ENCODE results near the gene ENPP5. TPM values are rescaled to one million over a fixed set of nuclear protein-coding genes. Genes with fewer than 3 reads are reported as not detected.

ENPP5 gene
- total and polyA plus RNA-seq, 2 of the 13 experiments (the other 11 are each of a cell fraction or from before 2014, with no cell fraction given): not detected

DNA sequence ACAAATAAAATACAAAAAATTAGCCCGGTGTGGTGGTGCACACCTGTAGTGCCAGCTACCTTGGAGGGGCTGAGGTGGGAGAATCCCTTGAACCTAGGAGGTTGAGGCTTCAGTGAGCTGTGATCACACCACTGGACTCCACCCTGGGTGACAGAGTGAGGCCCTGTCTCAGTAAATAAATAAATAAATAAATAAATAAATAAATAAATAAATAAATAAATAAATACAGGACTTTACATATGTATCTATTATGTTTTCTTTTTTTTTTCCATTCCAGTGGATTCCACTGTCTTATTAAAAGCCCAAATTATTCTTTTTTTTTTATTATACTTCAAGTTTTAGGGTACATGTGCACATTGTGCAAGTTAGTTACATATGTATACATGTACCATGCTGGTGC lies 41.1 kb upstream of the ENPP5 start:
- BruUV-seq (replicated peaks): no TSS peak
- ATAC-seq: no peak
- H3K4me2 ChIP-seq (ENCODE audit: low read depth, low read length): no peak overlapping the region
- H3K4me1 ChIP-seq (ENCODE audit: insufficient read depth, low read length): no peaks in the 10 kb centered on the region
- ChIA-PET POLR2A (no interaction called here), CTCF (ENCODE audit: low intra/inter-chr PET ratio, low total read pairs) (no interaction called here)
- H4K20me1 ChIP-seq (ENCODE audit: insufficient read depth, low read length): no peaks in the 10 kb centered on the region
- H2AFZ ChIP-seq (ENCODE audit: low read length): no peak overlapping the region
- H3K9me3 ChIP-seq (ENCODE audit: low read length): no peaks in the 10 kb centered on the region
- TF ChIP-seq TMF1 (CRISPR knock-in tag; IDR thresholded peaks at IDR 0.05; ENCODE audit: low read depth) (no peak), ZFX (CRISPR knock-in tag; IDR thresholded peaks at IDR 0.05; ENCODE audit: low read depth) (no peak), ZNF33A (CRISPR knock-in tag; IDR thresholded peaks at IDR 0.05; ENCODE audit: borderline replicate concordance) (no peak), HOXA7 (CRISPR knock-in tag; IDR thresholded peaks at IDR 0.05) (no peak), DNMT1 (CRISPR knock-in tag; IDR thresholded peaks at IDR 0.05) (no peak), U2AF1 (optimal IDR thresholded peaks at IDR 0.05; ENCODE audit: low read depth, low read length) (no peak), TAF15 (IDR thresholded peaks at IDR 0.05; ENCODE audit: low read depth, low read length, poor library complexity, severe bottlenecking) (no peak), ZNF557 (CRISPR knock-in tag; IDR thresholded peaks at IDR 0.05) (no peak), BORCS8-MEF2B (CRISPR knock-in tag; IDR thresholded peaks at IDR 0.05) (no peak), MTF1 (CRISPR knock-in tag; IDR thresholded peaks at IDR 0.05) (no peak), THAP11 (CRISPR knock-in tag; IDR thresholded peaks at IDR 0.05) (no peak), TEAD3 (CRISPR knock-in tag; optimal IDR thresholded peaks at IDR 0.05; ENCODE audit: borderline replicate concordance) (no peak)
- TF ChIP-seq, protein P1, sequence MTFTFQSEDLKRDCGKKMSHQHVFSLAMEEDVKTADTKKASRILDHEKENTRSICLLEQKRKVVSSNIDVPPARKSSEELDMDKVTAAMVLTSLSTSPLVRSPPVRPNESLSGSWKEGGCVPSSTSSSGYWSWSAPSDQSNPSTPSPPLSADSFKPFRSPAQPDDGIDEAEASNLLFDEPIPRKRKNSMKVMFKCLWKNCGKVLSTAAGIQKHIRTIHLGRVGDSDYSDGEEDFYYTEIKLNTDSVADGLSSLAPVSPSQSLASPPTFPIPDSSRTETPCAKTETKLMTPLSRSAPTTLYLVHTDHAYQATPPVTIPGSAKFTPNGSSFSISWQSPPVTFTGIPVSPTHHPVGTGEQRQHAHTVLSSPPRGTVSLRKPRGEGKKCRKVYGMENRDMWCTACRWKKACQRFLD (CRISPR knock-in tag; IDR thresholded peaks at IDR 0.05; ENCODE audit: borderline replicate concordance): no peak
- TF ChIP-seq, protein P2, sequence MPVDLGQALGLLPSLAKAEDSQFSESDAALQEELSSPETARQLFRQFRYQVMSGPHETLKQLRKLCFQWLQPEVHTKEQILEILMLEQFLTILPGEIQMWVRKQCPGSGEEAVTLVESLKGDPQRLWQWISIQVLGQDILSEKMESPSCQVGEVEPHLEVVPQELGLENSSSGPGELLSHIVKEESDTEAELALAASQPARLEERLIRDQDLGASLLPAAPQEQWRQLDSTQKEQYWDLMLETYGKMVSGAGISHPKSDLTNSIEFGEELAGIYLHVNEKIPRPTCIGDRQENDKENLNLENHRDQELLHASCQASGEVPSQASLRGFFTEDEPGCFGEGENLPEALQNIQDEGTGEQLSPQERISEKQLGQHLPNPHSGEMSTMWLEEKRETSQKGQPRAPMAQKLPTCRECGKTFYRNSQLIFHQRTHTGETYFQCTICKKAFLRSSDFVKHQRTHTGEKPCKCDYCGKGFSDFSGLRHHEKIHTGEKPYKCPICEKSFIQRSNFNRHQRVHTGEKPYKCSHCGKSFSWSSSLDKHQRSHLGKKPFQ (CRISPR knock-in tag; IDR thresholded peaks at IDR 0.05; ENCODE audit: insufficient replicate concordance): no peak
- no peak for DNase-seq (ENCODE audit: low spot score)
- no peak overlapping the region for H3K27ac ChIP-seq (ENCODE audit: extremely low read length, insufficient read depth, low read length)
- intact Hi-C loops (cut with micrococcal nuclease; ENCODE audit: unreplicated experiment) (no loop called here), in situ Hi-C loops (cut with HindIII; ENCODE audit: extremely low pct_ligation_motif_present, low pct_unique_long_range_greater_than_20kb) (loop anchor here (10.0 to 25.0 kb wide), 2 partner anchors 423 to 775 kb away; no protein-coding TSS in a partner anchor)
- 83% methylated on average over 1 of the region's 1 CpG for WGBS (ENCODE audit: low lambda C conversion rate)
- H3K79me2 ChIP-seq (ENCODE audit: insufficient read depth, low read length): no peaks in the 10 kb centered on the region
- H3K36me3 ChIP-seq (replicated peaks in 1 of 2; ENCODE audit: control insufficient read depth in 1 of 2, insufficient read depth in 2 of 2, low read length in 2 of 2): no peaks in the 10 kb centered on the region
- H3K27me3 ChIP-seq (ENCODE audit: control insufficient read depth in 1 of 2, insufficient read depth in 2 of 2, low read length in 2 of 2): no peaks in the 10 kb centered on the region; a peak in 1 of 5 replicates
- no peak overlapping the region for H3K9ac ChIP-seq (ENCODE audit: insufficient read depth, low read depth, low read length)
- FAIRE-seq: no peak
- H3K4me3 ChIP-seq (replicated peaks in 1 of 3; ENCODE audit: insufficient read depth in 1 of 3, low read depth in 2 of 3, low read length in 3 of 3): no peak overlapping the region
